ENCODE data around the gene SKOR1. TPM values are rescaled to one million over a fixed set of nuclear protein-coding genes. Genes with fewer than 3 reads are reported as not detected.
A peak's percentile ranks its signal among the peaks of the same experiment; 100 is the strongest.

Gene SKOR1
- total RNA-seq, 1 experiment from 2014 or later: 0.81 TPM

GRCh38 chr15:67839499-67839928 is 14.2 kb downstream of the SKOR1 start:
- peak; percentile 59 for ATAC-seq
- TF ChIP-seq CEBPB (IDR thresholded peaks at IDR 0.05; ENCODE audit: low read depth) (0 out of 2 replicates have a peak, but pooled peaks have one; percentile 2), RAD21 (IDR thresholded peaks at IDR 0.05; ENCODE audit: low read depth) (no peak)
- H3K4me1 ChIP-seq (ENCODE audit: control insufficient read depth in 1 of 2, insufficient read depth in 2 of 2, low read length in 2 of 2): peaks cover 5 to 33% of the 10 kb centered on the region in 2 experiments; a peak in 3 of 4 replicates
- peak overlapping the region; percentile 80 for H3K9ac ChIP-seq (ENCODE audit: low read length)
- no TSS peak for BruUV-seq (replicated peaks)
- H3K27ac ChIP-seq (ENCODE audit: low read depth, low read length): peak overlapping the region; percentile 25
- peak overlapping the region; percentile 92 for H2AFZ ChIP-seq (ENCODE audit: low read depth, low read length, poor library complexity, severe bottlenecking)
- no peaks in the 10 kb centered on the region for H3K79me2 ChIP-seq (ENCODE audit: insufficient read depth, low read length)
- H3K9me3 ChIP-seq (ENCODE audit: control insufficient read depth in 1 of 2, insufficient read depth in 1 of 2, low read depth in 1 of 2, low read length in 2 of 2): no peaks in the 10 kb centered on the region
- RAD21 ChIA-PET (ENCODE audit: low non-redundant PET in 1 of 2, low total read pairs in 2 of 2, uncharacterized antibody in 2 of 2, unreplicated experiment in 2 of 2): no interaction called here
- POLR2A ChIA-PET: no interaction called here
- CTCF ChIA-PET: no interaction called here
- intact Hi-C loops (cut with micrococcal nuclease): loop anchor here (10.0 kb wide), 3 partner anchors 315 to 595 kb away; partner anchors contain the start of gene C15orf61
- peak; percentile 34 for DNase-seq (ENCODE audit: low read depth, low spot score)
- H3K36me3 ChIP-seq (ENCODE audit: control insufficient read depth in 1 of 2, insufficient read depth in 2 of 2, low read length in 2 of 2): no peaks in the 10 kb centered on the region
- H3K4me2 ChIP-seq (ENCODE audit: low read length): peak overlapping the region; percentile 98
- H3K4me3 ChIP-seq (replicated peaks in 1 of 2; ENCODE audit: low read depth in 1 of 2, low read length in 2 of 2): peak overlapping the region; percentile 29 to 72
- H4K20me1 ChIP-seq (ENCODE audit: insufficient read depth): no peaks in the 10 kb centered on the region
- no peaks in the 10 kb centered on the region for H3K27me3 ChIP-seq (ENCODE audit: insufficient read depth, low read length)
- no peaks in the 10 kb centered on the region for H3K9me2 ChIP-seq (ENCODE audit: insufficient read depth)

- peak within 1 kb of the TSS; percentile 92 for H2AFZ ChIP-seq (ENCODE audit: low read depth, low read length, poor library complexity, severe bottlenecking)
- no peaks in the 10 kb centered on the region for H3K36me3 ChIP-seq (ENCODE audit: control insufficient read depth in 1 of 2, insufficient read depth in 2 of 2, low read length in 2 of 2)
- intact Hi-C loops (cut with micrococcal nuclease): loop anchor here (10.0 kb wide), 3 partner anchors 315 to 595 kb away; partner anchors contain the start of gene C15orf61
- peak within 1 kb of the TSS; percentile 98 for H3K4me2 ChIP-seq (ENCODE audit: low read length)
- RAD21 ChIA-PET (ENCODE audit: low non-redundant PET in 1 of 2, low total read pairs in 2 of 2, uncharacterized antibody in 2 of 2, unreplicated experiment in 2 of 2): no interaction called here
- peak within 1 kb of the TSS; percentile 59 to 72 for H3K4me3 ChIP-seq (replicated peaks in 1 of 2; ENCODE audit: low read depth in 1 of 2, low read length in 2 of 2)
- H4K20me1 ChIP-seq (ENCODE audit: insufficient read depth): no peaks in the 10 kb centered on the region
- H3K9me2 ChIP-seq (ENCODE audit: insufficient read depth): no peaks in the 10 kb centered on the region
- no peaks in the 10 kb centered on the region for H3K27me3 ChIP-seq (ENCODE audit: insufficient read depth, low read length)
- H3K79me2 ChIP-seq (ENCODE audit: insufficient read depth, low read length): no peaks in the 10 kb centered on the region
- CTCF ChIA-PET: no interaction called here
- POLR2A ChIA-PET: no interaction called here
- H3K27ac ChIP-seq (ENCODE audit: low read depth, low read length): peak within 1 kb of the TSS; percentile 47
- H3K9ac ChIP-seq (ENCODE audit: low read length): peak within 1 kb of the TSS; percentile 80
- peaks cover 5 to 33% of the 10 kb centered on the region in 2 experiments; a peak in 3 of 4 replicates for H3K4me1 ChIP-seq (ENCODE audit: control insufficient read depth in 1 of 2, insufficient read depth in 2 of 2, low read length in 2 of 2)
- no peaks in the 10 kb centered on the region for H3K9me3 ChIP-seq (ENCODE audit: control insufficient read depth in 1 of 2, insufficient read depth in 1 of 2, low read depth in 1 of 2, low read length in 2 of 2)
- ATAC-seq: peak; percentile 91
- no TSS peak for BruUV-seq (replicated peaks)
- DNase-seq (ENCODE audit: low read depth, low spot score): peak; percentile 81
- TF ChIP-seq CEBPB (IDR thresholded peaks at IDR 0.05; ENCODE audit: low read depth) (peak; percentile 24; the same call in 1 of the 2 replicates), JUND (IDR thresholded peaks at IDR 0.05) (no peak), YY1 (IDR thresholded peaks at IDR 0.05; ENCODE audit: extremely low read depth, insufficient replicate concordance, low read depth, low read length) (peak; percentile 10), SIN3A (IDR thresholded peaks at IDR 0.05; ENCODE audit: low read depth) (no peak), SRF (IDR thresholded peaks at IDR 0.05; ENCODE audit: low read depth) (no peak), ZNF274 (IDR thresholded peaks at IDR 0.05; ENCODE audit: low read depth, low read length) (no peak), RAD21 (IDR thresholded peaks at IDR 0.05; ENCODE audit: low read depth) (no peak), FOSL1 (IDR thresholded peaks at IDR 0.05; ENCODE audit: low read depth) (no peak), CTCF (IDR thresholded peaks at IDR 0.05 in 2 of 3, conservative IDR thresholded peaks at IDR 0.05 in 1 of 3; ENCODE audit: borderline replicate concordance in 1 of 3, insufficient read depth in 1 of 3, low read depth in 2 of 3, low read length in 2 of 3) (no peak), EZH2phosphoT487 (IDR thresholded peaks at IDR 0.05; ENCODE audit: borderline replicate concordance) (no peak), ZFX (IDR thresholded peaks at IDR 0.05) (0 out of 2 replicates have a peak, but pooled peaks have one; percentile 20), MAX (IDR thresholded peaks at IDR 0.05) (peak; percentile 77; the same call in 1 of the 2 replicates), TCF7L2 (IDR thresholded peaks at IDR 0.05; ENCODE audit: borderline replicate concordance, extremely low read depth, insufficient read depth, insufficient read length) (no peak), ATF3 (IDR thresholded peaks at IDR 0.05) (peak; percentile 91)
These were observed 14.8 kb downstream of the SKOR1 start, which contains the start of gene RNU6-1 for GRCh38 chr15:67839929-67840748. RNU6-1 (minus strand) TSS chr15:67840045.

Data from HCT116 (cell line).